ENCODE data around the gene TUBA4B.
A peak's percentile ranks its signal among the peaks of the same experiment; 100 is the strongest.
"Not testable (repeated sequence)": the region's sequence is repeated elsewhere in the genome, so short reads cannot be mapped to it uniquely, and the experiment has no call there.

TUBA4B gene

DNA sequence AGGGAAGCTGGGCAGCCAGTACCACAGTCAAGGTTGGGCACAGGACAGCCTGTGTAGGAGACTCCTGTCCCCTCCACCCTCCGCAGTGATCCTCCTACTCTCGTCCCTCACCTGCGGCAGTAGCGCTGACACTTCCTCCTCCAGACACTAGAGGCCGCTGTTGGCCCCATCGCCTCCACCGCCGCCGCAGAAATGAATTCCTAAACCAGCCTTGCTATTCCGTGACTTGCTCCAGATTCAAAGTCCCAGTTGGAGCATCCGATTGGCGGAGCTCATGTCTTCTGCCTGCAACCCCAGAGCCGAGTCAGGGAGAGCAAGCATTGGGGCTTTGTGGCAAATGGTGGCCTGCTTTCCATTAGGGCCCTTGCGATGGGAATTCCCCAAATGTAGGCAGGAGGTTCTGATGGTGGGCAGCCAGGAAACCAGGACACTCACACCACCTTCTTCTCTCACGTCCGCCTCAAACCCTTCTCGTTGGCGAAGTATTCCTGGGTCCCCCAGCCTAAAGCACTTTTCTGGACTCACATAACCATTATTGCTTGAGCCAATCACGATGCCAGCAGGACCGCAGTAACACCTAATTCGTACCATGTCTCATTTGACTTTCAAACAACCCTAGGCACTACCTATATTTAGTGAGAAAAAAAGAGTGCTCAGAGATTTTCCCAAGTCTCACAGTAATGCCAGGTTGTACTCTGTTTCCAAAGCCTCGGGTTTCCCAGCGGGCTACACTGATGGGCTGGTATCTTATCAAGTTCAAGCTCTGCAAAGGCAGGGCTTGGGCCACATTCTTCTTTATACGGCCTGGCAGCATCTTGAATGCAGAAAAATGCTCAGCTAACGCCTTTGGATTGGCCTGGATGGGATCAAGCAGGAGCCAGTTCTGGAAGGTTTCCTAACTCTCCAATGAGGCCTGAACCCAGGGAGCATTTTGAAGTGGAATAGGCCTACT, 24.9 kb downstream of the TUBA4B start:
- DNase-seq (ENCODE audit: low read depth), result peak; percentile 61

GRCh38 chr2:219278655-219279150, 25.7 kb downstream of the TUBA4B start:
- no peak for DNase-seq (ENCODE audit: low read depth)

- DNase-seq (ENCODE audit: low read depth), result peak; percentile 99
These were observed 26.3 kb downstream of the TUBA4B start, which contains the start of gene DNAJB2 for GRCh38 chr2:219279151-219279915. TSS of gene DNAJB2 (plus strand) at chr2:219279366. CDS start at chr2:219279834, 468 bp downstream.

- DNase-seq (ENCODE audit: low read depth), result peak; percentile 12
These were observed 27.0 kb downstream of the TUBA4B start for GRCh38 chr2:219279916-219280516.

DNA sequence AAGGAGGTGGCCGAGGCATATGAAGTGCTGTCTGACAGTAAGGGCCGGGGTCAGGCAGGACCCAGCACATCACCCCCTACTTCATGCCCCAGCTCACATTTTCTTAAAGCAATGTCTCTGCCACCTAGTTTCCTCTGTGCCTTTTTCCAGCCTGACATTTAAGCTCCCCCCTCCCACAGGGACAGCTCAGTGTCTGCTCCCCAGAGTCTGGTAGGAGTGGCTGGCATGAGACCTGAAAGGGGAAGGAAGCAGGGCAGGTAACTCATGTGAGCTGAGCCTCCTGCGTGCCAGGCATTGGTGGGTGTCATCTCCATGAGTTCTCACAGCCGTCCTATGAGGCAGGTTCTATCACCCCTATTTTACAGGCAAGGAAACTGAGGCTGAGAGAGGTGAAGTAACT, 27.6 kb downstream of the TUBA4B start:
- no peak for DNase-seq (ENCODE audit: low read depth)

DNA sequence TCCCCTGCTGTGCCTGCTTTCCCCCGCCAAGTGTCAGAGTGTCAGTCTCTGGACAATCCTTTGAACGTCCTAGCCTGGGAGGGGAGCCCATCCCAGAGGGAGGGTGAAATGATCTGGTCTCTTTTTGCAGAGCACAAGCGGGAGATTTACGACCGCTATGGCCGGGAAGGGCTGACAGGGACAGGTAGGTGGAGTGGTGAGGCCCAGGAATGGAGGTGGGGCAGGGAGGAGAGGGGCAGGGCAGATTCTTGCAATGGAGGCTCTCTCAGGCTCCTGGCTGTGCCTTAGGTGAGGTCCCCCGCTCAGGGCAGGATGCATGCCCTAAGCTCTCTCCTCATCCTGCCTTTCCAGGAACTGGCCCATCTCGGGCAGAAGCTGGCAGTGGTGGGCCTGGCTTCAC, 28.5 kb downstream of the TUBA4B start:
- DNase-seq (ENCODE audit: low read depth), result no peak

DNA sequence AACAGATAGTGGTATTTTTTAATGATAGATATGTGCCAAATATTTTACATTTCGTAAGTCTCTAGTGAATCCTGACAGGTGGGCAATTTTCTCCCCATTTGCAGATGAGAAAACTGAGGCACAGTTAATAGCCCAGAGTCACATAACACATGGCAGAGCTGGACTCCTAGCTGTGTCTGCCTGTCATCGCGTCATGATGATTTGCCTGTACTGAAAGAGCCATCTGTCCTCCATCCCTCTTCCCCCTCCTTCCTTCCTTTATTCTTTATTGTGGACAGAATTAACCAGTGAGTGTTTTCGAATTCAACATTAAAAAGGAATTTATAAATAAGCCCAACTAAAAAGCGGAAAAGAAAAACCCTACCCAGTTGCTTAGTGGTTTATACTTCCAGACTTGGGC, 29.3 kb downstream of the TUBA4B start:
- DNase-seq (ENCODE audit: low read depth), result no peak

- no peak for DNase-seq (ENCODE audit: low read depth)
These were observed 30.0 kb downstream of the TUBA4B start for GRCh38 chr2:219282943-219283581.

GRCh38 chr2:219284501-219285372, 31.7 kb downstream of the TUBA4B start:
- peak; percentile 14 for DNase-seq (ENCODE audit: low read depth)

- no peak for DNase-seq (ENCODE audit: low read depth)
These were observed 32.3 kb downstream of the TUBA4B start for GRCh38 chr2:219285373-219285735.

GRCh38 chr2:219285894-219286425, 32.9 kb downstream of the TUBA4B start:
- peak; percentile 64 for DNase-seq (ENCODE audit: low read depth)

GRCh38 chr2:219286436-219287115, 33.5 kb downstream of the TUBA4B start:
- DNase-seq (ENCODE audit: low read depth), result peak; percentile 23

- DNase-seq (ENCODE audit: low read depth), result not testable (repeated sequence)
These were observed 34.0 kb downstream of the TUBA4B start for GRCh38 chr2:219287116-219287440.

DNA sequence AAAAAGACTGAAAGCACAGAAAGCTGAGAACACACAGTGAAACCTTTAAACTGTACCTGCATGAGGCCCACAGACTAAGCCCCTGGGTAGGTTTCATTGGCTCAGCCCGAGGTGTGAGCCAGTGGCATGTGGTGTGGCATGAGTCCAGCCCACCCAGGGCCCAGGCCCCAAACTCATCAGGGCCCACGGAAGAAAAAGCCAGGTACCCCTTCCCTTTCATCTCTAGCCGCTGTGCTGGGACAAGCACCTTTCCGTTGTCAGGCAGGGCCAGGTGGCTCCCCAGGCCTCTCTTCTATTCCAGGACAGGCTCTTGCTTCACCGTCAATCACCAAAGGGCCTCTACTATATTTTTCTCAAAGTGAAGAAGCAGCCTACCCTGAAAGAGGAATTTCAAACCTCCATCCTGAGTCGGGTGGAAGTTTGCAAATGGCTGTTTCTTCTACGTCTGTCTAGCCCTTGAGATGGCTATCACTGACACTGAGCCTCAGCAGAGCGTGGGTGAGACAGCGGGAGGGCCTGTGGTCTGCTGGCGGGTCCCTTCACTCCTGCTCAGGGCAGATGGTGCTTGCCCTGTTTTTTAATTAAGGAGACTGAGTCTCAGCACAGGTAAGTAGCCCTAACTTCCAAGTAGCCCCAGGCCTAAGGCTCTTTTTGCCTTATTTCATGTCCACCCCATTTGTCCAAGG, 34.7 kb downstream of the TUBA4B start:
- DNase-seq (ENCODE audit: low read depth), result peak; percentile 18

DNA sequence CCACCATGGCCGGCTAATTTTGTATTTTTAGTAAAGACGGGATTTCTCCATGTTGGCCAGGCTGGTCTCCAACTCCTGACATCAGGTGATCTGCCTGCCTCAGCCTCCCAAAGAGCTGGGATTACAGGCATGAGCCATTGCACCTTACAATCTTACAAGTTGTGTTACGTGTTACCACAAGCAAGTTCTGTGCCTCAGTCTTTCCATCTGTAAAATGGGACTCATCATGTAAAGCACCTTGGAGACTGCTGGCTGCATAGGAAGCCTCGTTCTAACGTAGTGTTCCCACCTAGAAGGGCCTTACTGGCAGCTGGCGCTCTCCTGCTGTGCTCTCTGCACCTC, 36.1 kb downstream of the TUBA4B start:
- DNase-seq (ENCODE audit: low read depth), result no peak

GRCh38 chr2:219289537-219290361, 36.7 kb downstream of the TUBA4B start:
- DNase-seq (ENCODE audit: low read depth), result peak; percentile 98

- DNase-seq (ENCODE audit: low read depth), result no peak
These were observed 37.5 kb downstream of the TUBA4B start for GRCh38 chr2:219290381-219291171.

- DNase-seq (ENCODE audit: low read depth), result no peak
These were observed 38.4 kb downstream of the TUBA4B start for GRCh38 chr2:219291394-219291793.
